ENCODE measurements around the gene DMD. TPM values are rescaled to one million over a fixed set of nuclear protein-coding genes. Genes with fewer than 3 reads are reported as not detected.

The DMD gene
- polyA plus RNA-seq, 3 donors: 0.23 TPM; not detected in 2

GRCh38 chrX:31271615-31272471, 1939.5 kb downstream of the DMD start:
- Mint-ChIP-seq H3K4me1 (peaks cover 1% of the 10 kb centered on the region), H3K9me3 (peaks cover 0 to 2% (median 0%) of the 10 kb centered on the region in 7 donors), H3K4me3 (no peak overlapping the region), H3K27me3 (ENCODE audit: low read depth in 3 of 3) (peaks cover 4 to 11% (median 10%) of the 10 kb centered on the region in 3 donors), H3K36me3 (no peaks in the 10 kb centered on the region), H3K27ac (no peak overlapping the region)
- H3K9ac ChIP-seq (ENCODE audit: insufficient read depth, low read length, poor library complexity, severe bottlenecking): no peak overlapping the region
- intact Hi-C loops (cut with micrococcal nuclease): no loop called here
- H3K27me3 ChIP-seq (ENCODE audit: control insufficient read depth in 2 of 2, insufficient read depth in 2 of 2, low read length in 2 of 2): peaks cover 5 to 11% of the 10 kb centered on the region in 2 donors
- no peaks in the 10 kb centered on the region for H4K20me1 ChIP-seq (ENCODE audit: insufficient read depth, low read length)
- H3K9me3 ChIP-seq (replicated peaks in 1 of 2; ENCODE audit: control insufficient read depth in 1 of 2, insufficient read depth in 1 of 2, low read length in 2 of 2): no peaks in the 10 kb centered on the region
- TF ChIP-seq CTCF (IDR thresholded peaks at IDR 0.05): no peak
- no peaks in the 10 kb centered on the region for H3K36me3 ChIP-seq (replicated peaks in 1 of 2; ENCODE audit: control insufficient read depth in 1 of 2, insufficient read depth in 2 of 2, low read length in 2 of 2)
- no peak overlapping the region for H3K27ac ChIP-seq (ENCODE audit: low read depth in 1 of 2, low read length in 2 of 2)
- WGBS (ENCODE audit: insufficient coverage): no CpG with 5 or more reads among the region's 7 CpGs
- no peak overlapping the region for H3K4me2 ChIP-seq (replicated peaks; ENCODE audit: extremely low read depth, low read length, poor library complexity, severe bottlenecking)
- no peak for DNase-seq
- no peak overlapping the region for H2AFZ ChIP-seq (ENCODE audit: insufficient read depth, low read depth, low read length, poor library complexity, severe bottlenecking)
- no peaks in the 10 kb centered on the region for H3K4me1 ChIP-seq (ENCODE audit: control insufficient read depth in 1 of 2, insufficient read depth in 2 of 2, low read length in 2 of 2)
- H3K79me2 ChIP-seq (ENCODE audit: insufficient read depth, low read length): no peaks in the 10 kb centered on the region
- no peak overlapping the region for H3K4me3 ChIP-seq (replicated peaks in 1 of 3; ENCODE audit: low read depth in 2 of 3, low read length in 3 of 3)

DNA sequence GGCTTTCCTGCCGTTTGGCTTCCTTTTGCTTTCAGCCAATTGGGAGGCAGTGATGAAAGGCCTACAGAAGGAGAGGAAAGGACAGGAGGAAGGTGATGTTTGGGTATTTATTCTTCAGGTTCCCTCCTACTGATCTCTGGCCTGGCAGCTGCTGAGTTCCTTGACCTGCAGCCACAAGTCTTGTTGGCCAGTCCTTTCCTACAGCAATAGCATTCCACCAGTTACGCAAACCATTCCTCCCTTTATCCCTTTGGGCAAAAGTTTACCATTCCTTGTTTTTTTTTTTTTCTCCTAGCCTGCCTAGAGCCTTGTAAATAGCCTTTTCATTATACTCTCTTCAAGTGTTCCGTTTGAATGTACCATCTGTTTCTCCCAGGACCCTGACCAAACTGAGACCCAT, 1941.4 kb downstream of the DMD start:
- Histone ChIP-seq H3K27me3 (ENCODE audit: control insufficient read depth in 2 of 2, insufficient read depth in 2 of 2, low read length in 2 of 2) (peaks cover 15 to 26% of the 10 kb centered on the region in 2 donors), H3K9me3 (replicated peaks in 1 of 2; ENCODE audit: control insufficient read depth in 1 of 2, insufficient read depth in 1 of 2, low read length in 2 of 2) (no peaks in the 10 kb centered on the region), H2AFZ (ENCODE audit: insufficient read depth, low read depth, low read length, poor library complexity, severe bottlenecking) (no peak overlapping the region), H4K20me1 (ENCODE audit: insufficient read depth, low read length) (no peaks in the 10 kb centered on the region), H3K4me3 (replicated peaks in 1 of 3; ENCODE audit: low read depth in 2 of 3, low read length in 3 of 3) (no peak overlapping the region), H3K79me2 (ENCODE audit: insufficient read depth, low read length) (no peaks in the 10 kb centered on the region), H3K4me2 (replicated peaks; ENCODE audit: extremely low read depth, low read length, poor library complexity, severe bottlenecking) (no peak overlapping the region), H3K36me3 (replicated peaks in 1 of 2; ENCODE audit: control insufficient read depth in 1 of 2, insufficient read depth in 2 of 2, low read length in 2 of 2) (no peaks in the 10 kb centered on the region), H3K27ac (ENCODE audit: low read depth in 1 of 2, low read length in 2 of 2) (no peak overlapping the region), H3K4me1 (ENCODE audit: control insufficient read depth in 1 of 2, insufficient read depth in 2 of 2, low read length in 2 of 2) (no peaks in the 10 kb centered on the region), H3K9ac (ENCODE audit: insufficient read depth, low read length, poor library complexity, severe bottlenecking) (no peak overlapping the region)
- peaks cover 8 to 27% (median 24%) of the 10 kb centered on the region in 3 donors for H3K27me3 Mint-ChIP-seq (ENCODE audit: low read depth in 3 of 3)
- H3K4me1 Mint-ChIP-seq: peaks cover 7% of the 10 kb centered on the region
- TF ChIP-seq CTCF (IDR thresholded peaks at IDR 0.05): no peak
- DNase-seq: no peak
- peaks cover 0 to 7% (median 0%) of the 10 kb centered on the region in 7 donors for H3K9me3 Mint-ChIP-seq
- intact Hi-C loops (cut with micrococcal nuclease): no loop called here
- H3K27ac Mint-ChIP-seq: no peak overlapping the region
- H3K36me3 Mint-ChIP-seq: no peaks in the 10 kb centered on the region
- no peak overlapping the region for H3K4me3 Mint-ChIP-seq
- WGBS (ENCODE audit: insufficient coverage): no CpG with 5 or more reads among the region's 3 CpGs

Data from CD14-positive monocyte (primary cell).